ACC112 (cell line): ENCODE measurements around the gene CFAP46.

Experiments
- H2AFZ ChIP-seq: fragments of 200-600 bp; sonication (generic); one replicate; pipeline ENCODE4 v1.6.0; 2017; ENCODE audit warnings: antibody characterized with exemption, low read length; ENCODE audit not compliant: unreplicated experiment
- H3K27ac ChIP-seq: fragments of 200-600 bp; sonication (generic); 2 replicates; pipeline ENCODE4 v1.5.1; 2014; ENCODE audit warnings: low read depth, mild to moderate bottlenecking, antibody characterized with exemption, low read length, moderate library complexity
- H3K27me3 ChIP-seq: fragments of 200-600 bp; sonication (generic); 2 replicates; pipeline ENCODE4 v1.6.1; 2014; ENCODE audit warnings: mild to moderate bottlenecking, antibody characterized with exemption, low read length, moderate library complexity, mixed read lengths; ENCODE audit not compliant: insufficient read depth
- H3K36me3 ChIP-seq: fragments of 200-600 bp; sonication (generic); 2 replicates; pipeline ENCODE4 v1.6.1; 2016; ENCODE audit warnings: mild to moderate bottlenecking, antibody characterized with exemption, low read length, moderate library complexity, mixed read lengths; ENCODE audit not compliant: insufficient read depth
- H3K4me1 ChIP-seq: fragments of 200-600 bp; sonication (generic); one replicate; pipeline ENCODE4 v1.6.1; 2016; ENCODE audit warnings: low read length, mixed read lengths; ENCODE audit not compliant: insufficient read depth, unreplicated experiment, control insufficient read depth
- H3K4me3 ChIP-seq: fragments of 200-600 bp; sonication (generic); 2 replicates; pipeline ENCODE4 v1.5.1; 2014; ENCODE audit warnings: mild to moderate bottlenecking, low read depth, low read length
- H3K79me2 ChIP-seq: fragments of 200-600 bp; sonication (generic); one replicate; pipeline ENCODE4 v1.6.0; 2016; ENCODE audit warnings: low read length; ENCODE audit not compliant: control insufficient read depth, unreplicated experiment, insufficient read depth

The CFAP46 gene

GRCh38 chr10:132941640-132942051 is 724 bp downstream of the CFAP46 start:
- H3K79me2 ChIP-seq: no peaks in the 10 kb centered on the region
- peak overlapping the region; percentile 66; the same call in 1 of the 2 replicates for H3K4me3 ChIP-seq
- H3K27me3 ChIP-seq: peaks cover 32% of the 10 kb centered on the region
- H3K27ac ChIP-seq: no peak overlapping the region
- H2AFZ ChIP-seq: no peak overlapping the region
- H3K4me1 ChIP-seq: no peaks in the 10 kb centered on the region
- no peaks in the 10 kb centered on the region for H3K36me3 ChIP-seq

- Histone ChIP-seq H3K4me3 (no peak overlapping the region), H3K4me1 (no peaks in the 10 kb centered on the region), H3K36me3 (no peaks in the 10 kb centered on the region), H2AFZ (no peak overlapping the region), H3K27me3 (peaks cover 34% of the 10 kb centered on the region), H3K79me2 (no peaks in the 10 kb centered on the region), H3K27ac (no peak overlapping the region)
Observed at GRCh38 chr10:132940791-132941465, 1.4 kb downstream of the CFAP46 start.

GRCh38 chr10:132939957-132940790 is 2.2 kb downstream of the CFAP46 start:
- no peak overlapping the region for H3K27ac ChIP-seq
- H3K4me3 ChIP-seq: no peak overlapping the region
- H3K36me3 ChIP-seq: no peaks in the 10 kb centered on the region
- no peak overlapping the region for H2AFZ ChIP-seq
- H3K4me1 ChIP-seq: no peaks in the 10 kb centered on the region
- H3K27me3 ChIP-seq: peaks cover 34% of the 10 kb centered on the region
- H3K79me2 ChIP-seq: no peaks in the 10 kb centered on the region

- H3K79me2 ChIP-seq: no peaks in the 10 kb centered on the region
- H3K4me3 ChIP-seq: no peak overlapping the region
- no peaks in the 10 kb centered on the region for H3K36me3 ChIP-seq
- no peaks in the 10 kb centered on the region for H3K4me1 ChIP-seq
- H2AFZ ChIP-seq: no peak overlapping the region
- H3K27me3 ChIP-seq: peaks cover 29% of the 10 kb centered on the region
- H3K27ac ChIP-seq: no peak overlapping the region
Observed at GRCh38 chr10:132939378-132939955, 2.9 kb downstream of the CFAP46 start.

- Histone ChIP-seq H2AFZ (no peak overlapping the region), H3K27me3 (peaks cover 27% of the 10 kb centered on the region), H3K4me1 (no peaks in the 10 kb centered on the region), H3K27ac (no peak overlapping the region), H3K36me3 (no peaks in the 10 kb centered on the region), H3K4me3 (no peak overlapping the region), H3K79me2 (no peaks in the 10 kb centered on the region)
Observed at GRCh38 chr10:132938472-132939339, 3.7 kb downstream of the CFAP46 start.

GRCh38 chr10:132937861-132938260 is 4.5 kb downstream of the CFAP46 start:
- H3K4me3 ChIP-seq: no peak overlapping the region
- H3K79me2 ChIP-seq: no peaks in the 10 kb centered on the region
- no peak overlapping the region for H2AFZ ChIP-seq
- H3K36me3 ChIP-seq: no peaks in the 10 kb centered on the region
- no peaks in the 10 kb centered on the region for H3K4me1 ChIP-seq
- no peak overlapping the region for H3K27ac ChIP-seq
- H3K27me3 ChIP-seq: peaks cover 26% of the 10 kb centered on the region

GRCh38 chr10:132934953-132935352 is 7.4 kb downstream of the CFAP46 start:
- H3K27me3 ChIP-seq: peaks cover 10% of the 10 kb centered on the region

GRCh38 chr10:132933308-132934042 is 8.9 kb downstream of the CFAP46 start:
- H3K27me3 ChIP-seq: peaks cover 10% of the 10 kb centered on the region
- no peak overlapping the region for H3K27ac ChIP-seq
- H3K4me3 ChIP-seq: no peak overlapping the region
- H3K79me2 ChIP-seq: no peaks in the 10 kb centered on the region
- no peak overlapping the region for H2AFZ ChIP-seq
- no peaks in the 10 kb centered on the region for H3K36me3 ChIP-seq
- no peaks in the 10 kb centered on the region for H3K4me1 ChIP-seq

More at GRCh38 chr10:132934953-132935352, 7.4 kb downstream of the CFAP46 start:
- Histone ChIP-seq H2AFZ (no peak overlapping the region), H3K36me3 (no peaks in the 10 kb centered on the region), H3K4me1 (no peaks in the 10 kb centered on the region), H3K79me2 (no peaks in the 10 kb centered on the region), H3K27ac (no peak overlapping the region), H3K4me3 (no peak overlapping the region)

GRCh38 chr10:132932461-132933307 is 9.7 kb downstream of the CFAP46 start:
- Histone ChIP-seq H3K4me3 (no peak overlapping the region), H3K27ac (no peak overlapping the region), H2AFZ (no peak overlapping the region), H3K4me1 (no peaks in the 10 kb centered on the region), H3K79me2 (no peaks in the 10 kb centered on the region), H3K27me3 (peaks cover 10% of the 10 kb centered on the region), H3K36me3 (no peaks in the 10 kb centered on the region)
